ENCODE measurements around the gene PRICKLE2.

Gene PRICKLE2

DNA sequence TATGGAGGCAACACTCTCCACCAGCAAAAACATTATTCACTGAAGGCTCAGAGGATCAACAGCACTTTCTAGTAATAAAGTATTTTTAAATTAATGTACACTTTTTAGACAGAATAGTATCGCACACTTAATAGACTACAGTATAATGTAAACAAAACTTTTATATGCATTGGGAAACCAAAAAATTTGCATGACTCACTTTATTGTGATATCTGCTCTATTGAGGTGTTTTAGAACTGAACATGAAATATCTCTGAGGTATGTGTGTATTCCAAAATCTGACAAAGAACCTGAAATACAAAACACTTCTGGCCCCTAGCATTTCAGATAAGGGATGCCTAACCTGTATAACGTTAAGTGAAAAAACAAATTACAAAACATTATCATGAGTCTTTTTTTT, 99.7 kb downstream of the PRICKLE2 start:
- no peak for DNase-seq

DNA sequence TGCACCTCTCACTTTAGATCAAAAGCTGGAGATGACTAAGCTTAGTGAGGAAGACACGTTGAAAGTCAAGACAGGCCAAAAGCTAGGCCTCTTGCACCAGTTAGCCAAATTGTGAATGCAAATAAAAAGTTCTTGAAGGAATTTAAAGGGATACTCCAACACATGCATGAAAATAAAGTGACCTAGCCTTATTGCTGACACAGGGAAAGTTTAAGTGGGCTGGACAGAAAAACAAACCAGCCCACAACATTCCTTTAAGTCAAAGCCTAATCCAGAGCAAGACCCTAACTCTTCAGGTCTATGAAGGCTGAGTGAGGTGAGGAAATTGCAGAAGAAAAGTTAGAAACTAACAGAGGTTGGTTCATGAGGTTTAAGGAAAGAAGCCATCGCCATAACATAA, 101.3 kb downstream of the PRICKLE2 start:
- no peak for DNase-seq

DNA sequence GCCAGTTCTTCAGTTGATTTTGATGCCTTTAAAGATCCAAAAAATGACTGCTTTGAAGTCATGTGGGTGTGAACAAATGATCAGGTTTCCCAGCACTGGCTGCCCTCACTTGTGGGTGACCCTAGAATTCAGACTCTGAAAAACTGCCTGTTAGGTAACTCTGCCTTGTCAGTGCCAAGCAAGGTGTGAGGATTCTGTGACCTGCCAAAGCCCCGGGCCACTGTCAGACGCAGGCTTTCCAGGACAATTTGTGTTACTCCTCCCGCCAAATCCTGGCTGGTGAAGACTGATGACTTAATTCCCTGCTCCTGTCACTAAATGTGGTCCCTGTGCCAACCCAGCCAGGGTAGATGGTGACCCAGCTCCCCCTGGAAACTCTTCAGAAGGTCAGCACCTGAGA, 102.8 kb downstream of the PRICKLE2 start:
- no peak for DNase-seq

DNA sequence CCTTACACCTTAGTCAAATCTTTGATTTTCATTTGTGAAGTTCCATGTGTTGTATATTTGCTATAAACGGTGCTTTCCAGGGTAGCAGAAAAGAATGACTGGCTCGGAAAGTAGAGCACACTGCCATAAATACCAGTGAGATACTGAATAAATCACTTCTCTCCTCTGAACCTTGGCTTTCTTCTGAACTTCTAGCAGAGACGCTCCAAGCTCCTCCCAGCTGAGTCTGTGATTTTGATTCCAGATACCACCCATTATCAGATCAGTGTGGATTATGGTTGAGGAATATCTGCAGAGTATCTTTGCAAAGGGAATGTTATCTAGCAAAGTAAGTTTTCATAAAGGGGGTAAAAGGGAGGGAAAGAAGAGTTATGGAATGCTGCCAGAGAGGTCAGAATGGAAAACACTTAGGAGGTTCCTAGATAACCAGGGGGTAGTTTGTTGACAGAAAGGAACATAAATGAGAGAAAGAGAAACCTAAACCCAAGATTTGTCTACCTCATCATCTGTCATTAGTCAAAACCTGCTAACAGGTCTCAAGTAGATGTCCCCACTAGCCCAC, 103.4 kb downstream of the PRICKLE2 start:
- DNase-seq: no peak

DNA sequence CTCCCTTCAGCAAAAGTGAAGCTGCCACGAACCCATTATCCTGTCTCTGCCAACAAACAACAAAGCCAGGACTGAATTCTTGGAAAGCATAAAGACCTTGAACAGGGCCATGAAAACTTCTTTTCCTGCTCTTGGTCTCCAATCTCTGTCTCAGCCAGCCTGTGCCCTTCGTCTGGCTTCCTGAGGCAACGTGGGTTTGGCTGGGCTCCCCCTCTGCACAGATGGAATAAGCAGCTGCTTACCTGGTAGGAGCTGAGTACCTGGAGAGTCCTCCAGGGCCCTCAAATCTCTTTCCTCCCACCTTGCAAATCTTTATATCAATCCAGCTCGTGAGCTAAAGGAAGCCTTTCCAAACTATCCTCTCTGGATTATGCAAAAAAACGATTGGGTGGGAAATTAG, 104.4 kb downstream of the PRICKLE2 start:
- no peak for DNase-seq

DNA sequence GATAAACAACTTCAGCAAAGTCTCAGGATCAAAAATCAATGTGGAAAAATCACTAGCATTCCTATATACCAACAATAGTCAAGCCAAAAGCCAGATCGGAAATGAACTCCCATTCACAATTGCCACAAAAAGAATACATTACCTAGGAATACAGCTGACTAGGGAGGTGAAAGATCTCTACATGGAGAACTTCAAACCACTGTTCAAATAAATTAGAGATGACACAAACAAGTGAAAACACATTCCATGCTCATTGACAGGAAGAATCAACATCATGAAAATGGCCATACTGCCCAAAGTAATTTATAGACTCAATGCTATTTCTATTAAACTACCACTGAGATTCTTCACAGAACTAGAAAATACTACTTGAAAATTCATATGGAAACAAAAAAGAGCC, 107.8 kb downstream of the PRICKLE2 start:
- DNase-seq: no peak

DNA sequence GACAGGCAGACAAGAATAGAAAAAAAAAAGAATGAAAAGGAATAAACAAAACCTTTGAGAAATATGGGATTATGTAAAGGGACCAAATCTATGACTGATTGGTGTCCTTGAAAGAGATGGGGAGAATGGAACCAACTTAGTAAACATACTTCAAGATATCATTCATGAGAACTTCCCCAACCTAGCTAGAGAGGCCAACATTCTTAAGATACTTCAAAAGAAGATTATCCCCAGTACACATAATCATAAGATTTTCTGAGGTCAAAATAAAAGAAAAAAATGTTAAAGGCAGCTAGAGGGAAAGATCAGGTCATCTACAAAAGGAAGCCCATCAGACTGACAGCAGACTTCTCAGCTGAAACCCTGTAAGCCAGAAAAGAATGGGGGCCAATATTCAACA, 110.6 kb downstream of the PRICKLE2 start:
- no peak for DNase-seq

DNA sequence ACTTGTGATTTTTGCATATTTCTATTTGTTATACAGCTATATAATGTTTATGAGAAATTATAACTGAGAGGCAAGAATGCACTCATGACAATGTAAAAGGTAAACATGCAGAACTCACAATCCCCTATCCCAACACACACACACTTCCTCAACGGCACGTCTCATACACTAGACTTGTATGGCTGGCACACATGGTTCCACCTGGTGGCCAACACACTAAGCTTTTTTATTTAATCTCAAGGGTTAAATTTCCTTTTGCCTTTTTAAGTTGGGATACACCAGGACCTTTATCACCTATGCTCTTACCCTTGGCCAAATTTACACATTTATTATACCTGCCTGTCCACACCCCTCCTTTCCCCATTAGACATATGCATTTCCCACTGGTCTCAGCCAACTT, 113.4 kb downstream of the PRICKLE2 start:
- DNase-seq: no peak

DNA sequence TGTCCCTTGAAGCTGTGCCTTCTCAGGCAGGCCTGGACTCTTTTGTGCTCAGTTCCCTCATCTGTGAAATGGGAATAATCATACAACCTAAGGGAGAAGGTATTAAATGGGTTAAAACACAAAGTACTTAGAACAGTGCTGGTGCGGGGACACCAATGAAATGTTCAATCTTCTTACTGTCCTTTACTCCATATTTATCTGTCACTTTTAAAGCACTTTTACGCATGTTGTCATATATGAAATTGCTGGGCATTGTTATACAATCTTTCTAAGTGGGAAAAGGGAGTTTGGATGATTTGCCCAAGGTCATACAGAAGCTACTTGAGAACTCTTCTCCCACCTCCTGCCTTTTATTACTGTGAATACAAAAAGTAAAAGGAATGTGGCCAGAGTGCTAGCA, 114.2 kb downstream of the PRICKLE2 start:
- DNase-seq: no peak

DNA sequence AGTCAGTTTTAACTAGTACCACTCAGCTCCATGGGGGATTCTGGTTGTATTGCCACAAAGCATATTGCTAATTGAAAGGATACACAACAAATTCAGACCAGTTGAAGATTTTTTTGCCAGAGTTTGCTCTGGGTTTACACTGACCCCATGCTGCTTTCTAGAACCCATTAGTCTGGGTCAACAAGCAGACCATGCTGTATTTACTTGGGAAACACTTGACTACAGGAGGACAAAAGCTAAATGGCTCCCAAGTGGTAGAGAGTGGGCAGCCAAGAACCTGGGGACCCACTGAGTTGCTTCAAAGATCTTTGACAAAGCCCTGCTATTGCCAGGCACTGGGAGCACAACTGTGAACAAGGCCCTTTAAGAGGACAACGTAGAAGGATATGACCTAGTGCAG, 115.2 kb downstream of the PRICKLE2 start:
- DNase-seq: no peak

DNA sequence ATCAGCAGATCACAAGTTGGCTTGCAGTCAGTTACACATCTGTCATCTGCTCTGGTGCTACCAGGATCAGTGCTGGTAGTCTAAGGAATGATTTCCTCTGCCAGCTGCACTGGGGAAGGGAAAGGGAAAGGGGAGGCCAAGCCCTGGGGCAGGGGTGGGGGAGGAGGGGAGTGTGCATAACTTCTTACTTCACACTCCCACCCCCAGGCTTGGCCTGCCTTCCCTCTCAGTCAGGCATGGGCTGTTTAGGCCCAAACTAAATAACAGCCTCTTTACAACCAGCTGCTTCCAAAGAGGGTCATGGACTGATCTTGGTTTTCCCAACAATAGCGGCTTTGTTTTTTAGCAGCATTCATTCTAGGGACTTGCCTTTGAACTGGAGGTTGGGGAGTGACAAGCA, 115.8 kb downstream of the PRICKLE2 start:
- DNase-seq: no peak

DNA sequence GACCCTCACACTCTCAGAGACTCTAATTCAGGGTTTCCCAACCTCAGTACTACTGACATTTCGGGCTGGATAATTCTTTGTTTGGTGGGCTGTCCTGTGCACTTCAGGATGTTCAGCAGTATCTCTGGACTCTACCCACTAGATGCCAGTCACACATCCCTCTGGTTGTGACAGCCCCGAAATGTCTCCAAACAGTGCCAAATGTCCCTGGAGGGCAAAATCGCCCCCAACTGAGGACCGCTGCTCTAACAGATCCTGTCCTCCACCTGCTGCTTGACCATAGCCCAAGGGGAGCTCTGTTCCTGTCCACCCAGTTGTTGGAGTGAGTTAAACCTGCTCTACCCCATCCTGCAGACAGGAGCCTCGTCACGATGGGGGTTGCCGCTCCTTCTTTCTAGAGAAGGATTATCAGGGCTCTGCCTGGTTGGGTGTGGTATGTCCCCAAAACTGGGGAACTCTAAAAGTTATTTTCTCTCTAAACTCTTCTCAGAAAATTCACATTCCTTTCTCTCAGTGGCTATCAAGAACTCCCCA, 116.4 kb downstream of the PRICKLE2 start:
- no peak for DNase-seq

DNA sequence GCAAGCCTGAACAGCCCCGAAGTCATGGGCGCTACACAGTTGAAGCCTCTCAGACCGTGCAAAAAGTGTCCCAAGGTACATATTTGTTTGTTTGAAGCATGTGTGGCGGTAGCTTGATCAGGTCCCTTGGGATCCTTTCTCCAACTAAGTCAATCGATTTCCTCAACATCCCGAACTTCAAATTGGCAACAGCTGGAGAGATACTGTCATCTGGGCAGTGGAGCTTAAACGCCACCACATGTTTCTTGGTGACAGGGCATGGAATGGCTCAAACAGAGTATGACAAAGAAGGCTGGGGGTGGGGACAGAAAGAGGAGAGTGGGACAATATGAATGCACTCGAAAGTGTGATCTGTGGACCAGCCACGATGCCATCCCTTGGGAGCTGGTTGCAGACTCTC, 117.0 kb downstream of the PRICKLE2 start:
- no peak for DNase-seq

DNA sequence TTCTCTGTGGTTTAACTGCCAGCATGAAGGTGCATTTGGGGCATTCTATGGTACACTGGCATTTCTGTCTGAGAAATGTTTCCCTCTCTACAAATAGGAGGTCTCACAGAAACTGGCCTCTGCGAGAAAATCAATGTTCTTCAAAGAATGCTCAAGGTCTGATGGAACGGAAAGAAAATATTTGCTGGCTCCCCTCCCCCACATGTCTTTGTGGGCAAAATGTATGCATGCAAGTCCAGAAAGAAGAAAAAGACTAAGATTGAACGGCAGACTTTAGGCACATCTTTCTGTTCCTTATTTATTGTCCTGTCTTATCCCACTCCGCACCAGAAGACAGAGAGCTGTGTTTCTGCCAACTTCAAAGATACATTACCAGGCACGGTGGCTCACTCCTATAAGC, 118.1 kb downstream of the PRICKLE2 start:
- no peak for DNase-seq

DNA sequence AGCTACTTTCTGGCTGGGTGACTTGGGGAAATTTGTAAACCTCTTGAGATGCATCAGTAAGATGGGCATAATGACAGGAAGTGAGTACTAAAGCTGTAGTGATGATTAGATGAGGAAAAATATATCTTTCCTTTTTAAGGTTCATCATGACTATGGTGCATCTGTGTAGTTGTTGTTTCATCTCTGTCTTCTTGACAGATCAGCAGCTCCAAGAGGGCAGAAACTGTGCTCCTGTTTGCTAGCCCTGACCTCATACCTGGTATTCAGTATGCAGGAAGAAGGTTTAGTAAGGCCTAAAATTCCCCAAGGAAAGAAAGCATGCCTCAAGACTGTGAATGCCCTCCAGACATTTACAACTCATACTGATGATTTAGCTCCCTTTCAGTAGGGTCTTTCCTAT, 119.5 kb downstream of the PRICKLE2 start:
- no peak for DNase-seq

DNA sequence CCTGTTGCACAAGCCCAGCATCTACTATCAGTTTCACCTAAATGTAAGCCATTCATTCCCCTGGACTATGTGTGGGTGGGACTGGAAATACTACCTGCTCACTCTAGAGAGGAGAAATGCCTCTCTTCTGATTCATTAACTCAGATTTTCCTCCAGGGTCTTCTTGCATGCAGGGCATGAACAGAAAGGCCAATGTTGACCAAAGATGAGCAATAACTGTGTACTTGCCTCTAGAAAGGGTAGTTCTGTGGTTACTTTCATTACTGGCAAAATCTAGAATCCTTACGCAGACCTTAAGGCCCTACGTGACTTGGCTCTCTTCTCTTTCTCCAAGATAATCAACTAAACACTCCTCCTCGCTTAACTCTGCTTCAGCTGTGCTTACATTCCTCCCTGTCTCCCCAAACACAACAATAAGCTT, 120.6 kb downstream of the PRICKLE2 start:
- no peak for DNase-seq

DNA sequence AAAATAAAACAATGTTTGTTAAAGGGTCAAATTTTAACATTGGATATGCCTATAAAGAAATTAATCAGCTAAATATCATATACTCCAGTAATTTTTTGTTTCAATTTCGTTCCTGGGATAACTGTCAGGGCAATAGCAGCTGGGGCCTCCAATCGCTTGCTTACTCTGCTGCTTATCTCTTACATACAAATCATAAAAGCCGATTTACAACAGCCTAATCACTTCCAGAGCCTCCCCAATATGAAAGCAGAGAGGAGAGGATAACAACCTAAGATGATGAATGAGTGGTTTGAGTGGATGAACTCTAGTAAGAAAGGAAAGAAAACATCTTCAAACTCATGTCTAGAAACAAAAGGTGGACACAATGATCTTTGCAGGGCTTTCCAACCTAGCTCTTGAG, 121.3 kb downstream of the PRICKLE2 start:
- no peak for DNase-seq

DNA sequence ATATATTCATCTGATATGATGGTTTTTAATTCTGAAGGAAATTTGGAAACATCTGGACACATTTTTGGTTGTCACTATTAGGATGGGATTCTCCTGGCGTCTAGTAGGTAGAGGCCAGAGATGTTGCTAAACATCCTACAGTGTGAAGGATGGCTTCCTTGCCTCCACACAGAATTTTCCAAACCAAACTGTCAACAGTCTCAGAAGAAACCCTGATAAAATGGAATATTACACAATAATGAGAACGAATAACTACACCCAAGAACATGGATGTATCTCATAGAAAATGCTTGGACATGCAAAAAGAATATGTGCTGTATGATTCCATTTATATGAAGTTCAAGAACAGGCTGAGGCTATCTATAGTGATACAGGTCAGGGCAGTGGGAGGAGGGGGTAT, 122.1 kb downstream of the PRICKLE2 start:
- DNase-seq: no peak

DNA sequence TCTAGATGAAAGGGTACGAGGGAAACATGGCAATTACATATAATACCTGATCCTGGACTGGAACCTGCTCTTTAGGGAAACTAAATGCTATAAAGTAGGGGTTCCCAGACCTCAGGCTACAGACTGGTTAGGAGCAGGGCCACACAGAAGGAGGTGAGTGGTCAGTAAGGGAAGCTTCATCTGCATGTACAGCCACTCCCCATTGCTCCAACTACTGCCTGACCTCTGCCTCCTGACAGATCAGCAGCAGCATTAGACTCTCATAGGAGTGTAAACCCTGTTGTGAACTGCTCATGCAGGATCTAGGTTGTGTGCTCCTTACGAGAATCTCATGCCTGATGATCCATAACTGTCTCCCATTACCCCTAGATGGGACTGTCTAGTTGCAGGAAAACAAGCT, 123.1 kb downstream of the PRICKLE2 start:
- no peak for DNase-seq

DNA sequence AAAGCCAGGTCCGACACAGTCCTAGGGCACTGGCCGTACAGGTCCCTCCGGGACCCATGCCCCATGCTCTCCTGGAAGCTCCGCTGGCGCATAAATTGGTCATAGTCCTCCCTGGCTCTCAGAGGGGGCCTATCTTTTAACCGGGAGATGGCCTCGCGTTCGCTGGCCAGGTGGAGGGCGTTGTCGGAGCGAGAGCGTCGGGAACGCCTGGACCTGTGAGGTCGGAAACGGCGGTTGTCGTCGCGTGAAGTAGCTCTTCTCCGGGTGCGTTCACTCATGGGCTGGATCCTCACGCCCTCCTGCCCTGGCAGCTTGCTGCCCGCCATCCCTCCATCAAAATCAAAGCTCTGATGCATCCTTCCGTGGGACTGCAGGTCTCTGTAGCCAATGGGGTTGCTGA, 126.0 kb downstream of the PRICKLE2 start:
- DNase-seq: no peak

DNA sequence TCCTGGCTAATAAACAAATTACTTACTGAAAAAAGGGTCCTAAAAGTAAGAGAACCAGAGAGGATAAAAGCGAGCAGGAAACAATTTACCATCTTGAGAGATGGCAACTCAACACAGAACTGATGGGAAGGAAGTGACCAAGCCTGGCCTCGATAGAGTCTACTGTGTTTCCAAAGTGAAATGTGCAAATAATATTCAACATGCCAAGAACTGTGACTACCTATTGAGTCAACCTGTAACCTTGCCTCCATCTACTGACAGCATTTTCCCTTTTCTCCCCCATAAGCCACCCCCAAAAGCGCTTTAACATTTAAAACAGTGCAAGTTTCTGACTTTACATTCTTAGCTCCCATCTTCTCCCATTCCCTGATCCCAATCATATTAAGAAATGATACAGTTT, 126.6 kb downstream of the PRICKLE2 start:
- no peak for DNase-seq

DNA sequence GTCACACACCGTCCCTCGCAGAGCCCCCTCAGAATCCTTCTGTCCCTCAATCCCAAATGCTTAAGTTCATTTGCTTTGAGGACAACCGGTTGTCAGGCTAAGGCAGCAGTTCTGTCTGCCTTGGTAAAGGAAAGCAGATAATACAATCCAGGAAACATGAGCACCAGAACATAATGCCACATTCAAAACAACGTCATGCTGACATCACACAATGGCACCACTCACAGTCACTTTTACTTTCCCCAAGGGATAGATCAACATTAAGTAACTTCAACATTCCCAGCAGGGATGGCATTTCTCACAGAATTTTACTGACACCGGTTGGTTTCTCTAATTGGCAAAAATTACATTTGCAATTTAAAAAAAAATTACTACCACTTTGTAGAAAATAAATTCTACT, 127.3 kb downstream of the PRICKLE2 start:
- DNase-seq: no peak

DNA sequence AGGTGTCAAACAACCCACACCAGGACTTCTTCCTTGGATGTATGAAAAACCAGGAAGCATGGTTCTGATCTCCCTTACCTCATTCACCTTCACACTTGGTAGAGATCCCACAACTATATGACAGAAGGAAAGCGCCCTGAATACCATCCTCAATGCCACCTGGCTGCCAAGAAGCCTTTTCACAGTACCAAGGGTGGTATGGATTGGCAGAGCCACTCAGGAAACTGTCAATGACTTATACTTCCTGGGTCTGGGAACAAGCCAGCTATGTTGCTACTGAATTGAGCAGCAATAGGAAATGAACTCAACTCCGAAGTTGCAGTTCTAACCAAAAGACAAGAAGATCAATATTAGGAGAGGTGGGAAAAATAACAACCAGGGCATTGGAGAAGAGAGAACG, 129.5 kb downstream of the PRICKLE2 start:
- DNase-seq: no peak

DNA sequence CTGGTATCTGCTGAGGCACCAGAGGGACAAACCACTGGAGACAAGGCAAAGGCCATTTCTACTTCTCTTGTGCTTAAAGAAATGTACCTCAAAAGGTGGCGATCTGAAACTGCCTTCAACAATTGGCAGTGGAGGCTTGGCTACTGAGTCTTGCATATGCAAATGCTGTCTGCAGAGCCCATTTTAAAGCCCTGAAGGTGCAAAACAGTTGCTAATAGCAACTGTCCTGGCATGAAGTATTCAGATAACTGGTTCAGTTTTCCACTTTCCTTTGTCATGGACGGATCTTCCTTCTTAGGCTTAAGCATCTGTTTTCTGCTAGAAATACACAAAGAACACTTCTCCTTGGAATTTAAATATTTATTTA, 130.6 kb downstream of the PRICKLE2 start:
- DNase-seq: no peak

DNA sequence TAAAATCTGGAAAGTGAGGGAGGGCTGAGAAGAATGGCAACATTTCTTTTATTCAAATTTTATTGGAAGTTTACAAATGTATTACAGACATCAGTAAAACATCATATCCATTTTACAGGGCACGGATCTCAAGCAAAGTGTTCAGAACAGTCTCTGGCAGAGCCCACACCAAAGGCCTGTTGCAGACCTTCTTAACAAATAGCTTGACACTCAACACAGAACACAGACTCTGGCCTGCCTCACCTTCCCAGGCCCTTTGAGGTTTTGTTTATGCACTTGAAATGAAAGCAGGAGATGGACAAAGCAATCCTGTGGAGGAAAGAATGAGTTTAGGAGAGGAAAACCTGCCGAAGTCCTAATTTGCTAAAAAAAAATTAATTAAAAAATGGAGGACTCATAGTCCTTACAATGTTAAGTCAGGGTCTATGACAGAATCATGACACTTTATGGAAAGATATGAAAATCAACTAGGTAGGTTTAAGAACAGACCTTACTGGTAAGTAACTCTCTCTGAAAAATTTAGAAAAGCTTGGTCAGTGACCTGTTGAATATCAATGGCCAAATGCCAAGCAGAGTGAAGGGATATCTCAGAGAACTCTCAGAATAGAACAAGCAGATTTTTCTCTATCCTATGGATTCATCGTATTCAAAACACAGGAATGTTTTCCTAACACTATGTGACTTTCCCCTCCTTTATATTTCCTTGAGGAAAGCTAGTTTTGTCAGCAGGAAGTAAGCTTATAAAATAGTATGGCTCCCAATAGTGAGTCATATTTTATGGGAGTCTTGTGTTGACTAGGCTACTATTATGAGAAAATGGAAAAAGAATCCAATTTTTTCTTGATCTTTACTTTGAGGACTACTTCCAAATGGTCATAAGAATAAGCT, 131.2 kb downstream of the PRICKLE2 start:
- DNase-seq: no peak

Measured in MV-4-11 (cell line).